HEK293 (cell line): Measurements from ENCODE around the gene ERGIC1.

ENCODE experiments used
- CTCF ChIA-PET: fragments of 350-600 bp; formaldehyde crosslinking; extraction: SDS; loops from one replicate; lab custom pipeline; 2021; ENCODE audit warnings: antibody characterized with exemption; lab: Yijun Ruan, JAX
- POLR2A ChIA-PET: fragments of 300-600 bp; formaldehyde crosslinking; extraction: SDS; loops from one replicate; lab custom pipeline; 2020; ENCODE audit warnings: antibody characterized with exemption, inconsistent platforms; lab: Yijun Ruan, JAX
- H3K27ac ChIP-seq: fragments of 200-500 bp; sonication (Bioruptor generic); 2 replicates; pipeline ENCODE4 v1.5.1; 2014; ENCODE audit warnings: low read depth, low read length, control low read depth, inconsistent platforms; ENCODE audit errors: extremely low read depth
- H3K36me3 ChIP-seq, 2 experiments: fragments of 200-500 bp in 1 of 2; sonication (Bioruptor generic) in 1 of 2; 1 replicate in 1 of 2; 2 replicates in 1 of 2; pipeline ENCODE4 v1.5.1; 2014 to 2017; ENCODE audit warnings: inconsistent platforms in 2 of 2, low read length in 2 of 2; ENCODE audit not compliant: control insufficient read depth in 2 of 2, insufficient read depth in 1 of 2
- H3K4me1 ChIP-seq: fragments of 200-500 bp; sonication (Bioruptor generic); 2 replicates; pipeline ENCODE4 v1.5.1; 2014; ENCODE audit warnings: mild to moderate bottlenecking, low read length, inconsistent platforms; ENCODE audit not compliant: control insufficient read depth, insufficient read depth
- H3K4me3 ChIP-seq: 2 replicates; pipeline ENCODE4 v1.5.1; 2011; ENCODE audit warnings: low read depth, mild to moderate bottlenecking, control low read depth, low read length, moderate library complexity
- H3K9me3 ChIP-seq: fragments of 200-500 bp; sonication (Bioruptor generic); 2 replicates; pipeline ENCODE4 v1.5.1; 2014; ENCODE audit warnings: low read depth, low read length, inconsistent platforms; ENCODE audit not compliant: control insufficient read depth, insufficient read depth
- EGR2 ChIP-seq: fragments of 450-650 bp; formaldehyde crosslinking; IDR thresholded peaks from 2 replicates; pipeline ENCODE4 v1.5.1; 2016; ENCODE audit warnings: low read depth, missing biosample characterization, missing genetic modification characterization
- MEIS1 ChIP-seq: sonication (generic); formaldehyde crosslinking; IDR thresholded peaks from 2 replicates; pipeline ENCODE4 v1.8.1; 2022; ENCODE audit warnings: missing genetic modification reagents, mild to moderate bottlenecking, borderline replicate concordance
- SP3 ChIP-seq: fragments of 450-650 bp; formaldehyde crosslinking; IDR thresholded peaks from 2 replicates; pipeline ENCODE4 v1.5.1; 2016; ENCODE audit warnings: missing biosample characterization, missing genetic modification characterization
- ZBTB10 ChIP-seq: fragments of 450-650 bp; formaldehyde crosslinking; IDR thresholded peaks from 2 replicates; pipeline ENCODE4 v1.5.1; 2016; ENCODE audit warnings: missing biosample characterization, missing genetic modification characterization
- ZIC2 ChIP-seq: fragments of 450-650 bp; formaldehyde crosslinking; IDR thresholded peaks from 2 replicates; pipeline ENCODE4 v1.5.1; 2016; ENCODE audit warnings: missing biosample characterization, missing genetic modification characterization
- ZNF184 ChIP-seq: fragments of 450-650 bp; IDR thresholded peaks from 2 replicates; pipeline ENCODE4 v1.5.1; 2018; ENCODE audit warnings: missing biosample characterization, mild to moderate bottlenecking, missing genetic modification characterization
- ZNF600 ChIP-seq: fragments of 450-650 bp; formaldehyde crosslinking; IDR thresholded peaks from 2 replicates; pipeline ENCODE4 v1.5.1; 2016; ENCODE audit warnings: missing biosample characterization, missing genetic modification characterization
- ZNF692 ChIP-seq: fragments of 450-650 bp; formaldehyde crosslinking; IDR thresholded peaks from 2 replicates; pipeline ENCODE4 v1.5.1; 2016; ENCODE audit warnings: missing biosample characterization, missing genetic modification characterization
- ZSCAN4 ChIP-seq: fragments of 450-650 bp; formaldehyde crosslinking; IDR thresholded peaks from 2 replicates; pipeline ENCODE4 v1.5.1; 2017; ENCODE audit warnings: missing biosample characterization, missing genetic modification characterization
- TF ChIP-seq, protein P1 (sequence below): fragments of 450-650 bp; formaldehyde crosslinking; conservative IDR thresholded peaks from 2 replicates; pipeline ENCODE4 v1.5.1; 2016; ENCODE audit warnings: low read depth, missing biosample characterization, missing genetic modification characterization

The ERGIC1 gene

DNA sequence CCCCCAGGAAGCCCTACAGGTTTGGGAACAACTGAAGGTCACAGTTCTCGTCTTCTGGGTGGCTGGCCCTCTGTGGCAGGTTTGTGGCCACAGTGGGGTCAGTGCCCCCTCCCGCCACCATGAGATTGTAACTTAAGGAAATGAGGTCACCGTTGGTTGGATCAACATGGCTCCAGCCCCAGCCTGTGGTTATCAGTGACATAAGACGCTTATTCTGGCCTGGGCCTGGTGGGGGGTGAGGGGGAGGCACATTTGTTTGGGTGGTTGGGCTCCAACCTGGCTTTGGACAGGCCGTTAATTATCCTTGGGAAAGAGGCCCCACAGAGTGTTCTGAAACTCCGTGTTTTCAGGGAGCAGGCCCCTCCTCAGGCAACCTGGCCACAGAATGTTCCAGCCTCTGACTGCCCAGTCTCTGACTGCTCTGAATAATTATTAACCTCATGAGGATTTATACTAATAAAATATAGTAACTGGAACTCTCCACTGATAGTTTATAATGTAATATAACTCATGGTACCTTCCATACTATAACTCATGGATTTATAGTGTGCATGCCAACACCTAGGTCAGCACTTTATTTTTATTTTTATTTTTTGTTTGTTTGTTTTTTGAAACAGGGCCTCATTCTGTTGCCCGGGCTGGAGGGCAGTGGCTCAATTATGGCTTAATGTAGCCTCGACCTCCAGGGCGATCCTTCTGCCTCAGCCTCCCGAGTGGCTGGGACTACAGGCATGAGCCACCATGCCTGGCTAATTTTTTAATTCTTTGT lies 67.1 kb downstream of the ERGIC1 start (continued):
- peak; percentile 67; the same call in 1 of the 2 replicates for TF ChIP-seq ZNF692 (tag by site-specific recombination)
- TF ChIP-seq ZNF600: 0 out of 2 replicates have a peak, but pooled peaks have one; percentile 25
- TF ChIP-seq SP3: no peak
- peak; percentile 67; the same call in 1 of the 2 replicates for TF ChIP-seq MEIS1 (CRISPR knock-in tag)

GRCh38 chr5:172901788-172902496 lies 67.9 kb downstream of the ERGIC1 start:
- POLR2A ChIA-PET: interaction anchor here (0.6 to 6.1 kb wide), 3 partner anchors 95 to 135 kb away, joined by 3 to 89 read pairs (median 6); partner anchors contain the start of gene DUSP1
- Histone ChIP-seq H3K4me1 (peaks cover 14% of the 10 kb centered on the region; the same call in 1 of the 2 replicates), H3K36me3 (peaks cover 0 to 4% of the 10 kb centered on the region in 2 experiments; a peak in 1 of 3 replicates)
- 0 out of 2 replicates have a peak, but pooled peaks have one; percentile 15 for TF ChIP-seq EGR2
- TF ChIP-seq, protein P1, sequence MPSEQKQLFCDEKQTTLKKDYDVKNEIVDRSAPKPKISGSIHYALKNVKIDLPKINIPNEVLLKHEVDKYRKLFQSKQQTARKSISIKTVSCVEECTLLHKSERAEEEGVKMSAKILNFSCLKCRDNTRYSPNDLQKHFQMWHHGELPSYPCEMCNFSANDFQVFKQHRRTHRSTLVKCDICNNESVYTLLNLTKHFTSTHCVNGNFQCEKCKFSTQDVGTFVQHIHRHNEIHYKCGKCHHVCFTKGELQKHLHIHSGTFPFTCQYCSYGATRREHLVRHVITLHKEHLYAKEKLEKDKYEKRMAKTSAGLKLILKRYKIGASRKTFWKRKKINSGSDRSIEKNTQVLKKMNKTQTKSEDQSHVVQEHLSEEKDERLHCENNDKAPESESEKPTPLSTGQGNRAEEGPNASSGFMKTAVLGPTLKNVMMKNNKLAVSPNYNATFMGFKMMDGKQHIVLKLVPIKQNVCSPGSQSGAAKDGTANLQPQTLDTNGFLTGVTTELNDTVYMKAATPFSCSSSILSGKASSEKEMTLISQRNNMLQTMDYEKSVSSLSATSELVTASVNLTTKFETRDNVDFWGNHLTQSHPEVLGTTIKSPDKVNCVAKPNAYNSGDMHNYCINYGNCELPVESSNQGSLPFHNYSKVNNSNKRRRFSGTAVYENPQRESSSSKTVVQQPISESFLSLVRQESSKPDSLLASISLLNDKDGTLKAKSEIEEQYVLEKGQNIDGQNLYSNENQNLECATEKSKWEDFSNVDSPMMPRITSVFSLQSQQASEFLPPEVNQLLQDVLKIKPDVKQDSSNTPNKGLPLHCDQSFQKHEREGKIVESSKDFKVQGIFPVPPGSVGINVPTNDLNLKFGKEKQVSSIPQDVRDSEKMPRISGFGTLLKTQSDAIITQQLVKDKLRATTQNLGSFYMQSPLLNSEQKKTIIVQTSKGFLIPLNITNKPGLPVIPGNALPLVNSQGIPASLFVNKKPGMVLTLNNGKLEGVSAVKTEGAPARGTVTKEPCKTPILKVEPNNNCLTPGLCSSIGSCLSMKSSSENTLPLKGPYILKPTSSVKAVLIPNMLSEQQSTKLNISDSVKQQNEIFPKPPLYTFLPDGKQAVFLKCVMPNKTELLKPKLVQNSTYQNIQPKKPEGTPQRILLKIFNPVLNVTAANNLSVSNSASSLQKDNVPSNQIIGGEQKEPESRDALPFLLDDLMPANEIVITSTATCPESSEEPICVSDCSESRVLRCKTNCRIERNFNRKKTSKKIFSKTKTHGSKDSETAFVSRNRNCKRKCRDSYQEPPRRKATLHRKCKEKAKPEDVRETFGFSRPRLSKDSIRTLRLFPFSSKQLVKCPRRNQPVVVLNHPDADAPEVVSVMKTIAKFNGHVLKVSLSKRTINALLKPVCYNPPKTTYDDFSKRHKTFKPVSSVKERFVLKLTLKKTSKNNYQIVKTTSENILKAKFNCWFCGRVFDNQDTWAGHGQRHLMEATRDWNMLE (tag by site-specific recombination): no peak
- peak; percentile 44; the same call in 1 of the 2 replicates for TF ChIP-seq ZNF184 (tag by site-specific recombination)
- TF ChIP-seq ZSCAN4 (tag by site-specific recombination): no peak
- peak; percentile 84 for TF ChIP-seq ZIC2 (tag by site-specific recombination)
- 0 out of 2 replicates have a peak, but pooled peaks have one; percentile 29 for TF ChIP-seq ZBTB10 (tag by site-specific recombination)
- TF ChIP-seq, all 188 proteins: peak for 4
- Histone ChIP-seq H3K27ac (no peak overlapping the region; the same call in 1 of the 2 replicates), H3K4me3 (no peak overlapping the region), H3K9me3 (no peaks in the 10 kb centered on the region)
- CTCF ChIA-PET: interaction anchor here (0.6 to 3.1 kb wide), 6 partner anchors 32 to 189 kb away, joined by 3 to 14 read pairs (median 7); no protein-coding TSS in a partner anchor
